ENCODE results near the gene MCC.
A peak's percentile ranks its signal among the peaks of the same experiment; 100 is the strongest.

Gene MCC

DNA sequence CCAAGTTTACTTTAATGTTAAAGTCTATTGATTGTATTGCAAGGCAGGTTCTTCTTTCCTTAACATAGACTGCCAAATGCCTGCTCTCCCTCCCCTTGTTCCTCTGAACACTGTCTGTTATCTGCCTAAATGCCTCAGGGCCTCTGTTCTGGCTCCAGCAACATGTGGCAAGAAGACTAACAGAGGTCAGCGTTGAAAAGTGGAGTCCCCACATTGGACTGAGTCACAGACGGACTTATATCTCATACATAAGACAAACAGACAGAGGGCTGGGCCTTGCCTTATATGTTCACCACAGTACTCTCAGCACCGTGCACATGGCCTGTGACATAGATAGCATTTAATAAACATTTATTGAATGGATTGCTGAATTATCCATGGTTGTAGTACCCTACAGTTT, 144.9 kb downstream of the MCC start:
- no peak overlapping the region for H3K14ac ChIP-seq (ENCODE audit: low read length in 2 of 2)
- no peak overlapping the region for H2BK15ac ChIP-seq (ENCODE audit: low read depth, poor library complexity, severe bottlenecking)
- H2AK5ac ChIP-seq (ENCODE audit: low read length, severe bottlenecking) = no peak overlapping the region
- peak; percentile 81 for DNase-seq
- no peak overlapping the region for H3K23ac ChIP-seq (ENCODE audit: low read length in 2 of 2)
- no peak overlapping the region for H2AFZ ChIP-seq (ENCODE audit: low read depth, low read length)
- no peaks in the 10 kb centered on the region for H3K36me3 ChIP-seq (ENCODE audit: control insufficient read depth in 1 of 2, insufficient read depth in 2 of 2, low read depth in 1 of 2, low read length in 2 of 2)
- no peak overlapping the region for H4K8ac ChIP-seq (ENCODE audit: low read length)
- H2BK5ac ChIP-seq (ENCODE audit: low read depth, low read length, poor library complexity, severe bottlenecking) = no peak overlapping the region
- no peak overlapping the region for H3K4me3 ChIP-seq (ENCODE audit: insufficient read depth in 1 of 2, low read depth in 1 of 2, low read length in 2 of 2)
- WGBS = 58% methylated on average over 2 of the region's 3 CpGs
- H2BK120ac ChIP-seq (ENCODE audit: low read depth, low read length) = no peak overlapping the region
- H3K9ac ChIP-seq (ENCODE audit: low read length) = no peak overlapping the region
- no peak overlapping the region for H2BK12ac ChIP-seq (ENCODE audit: low read length in 2 of 2)
- no peak overlapping the region for H3K18ac ChIP-seq (ENCODE audit: low read depth in 1 of 2, low read length in 2 of 2)
- no peak overlapping the region for H3K4me2 ChIP-seq (ENCODE audit: low read length, poor library complexity, severe bottlenecking)
- H3K27me3 ChIP-seq (ENCODE audit: control insufficient read depth in 1 of 2, insufficient read depth in 1 of 2, low read length in 2 of 2) = no peaks in the 10 kb centered on the region
- H3K9me3 ChIP-seq (ENCODE audit: control insufficient read depth, low read length) = peaks cover 5% of the 10 kb centered on the region
- H4K91ac ChIP-seq (ENCODE audit: low read length) = no peak overlapping the region
- H3K4ac ChIP-seq (ENCODE audit: low read depth in 1 of 2, low read length in 2 of 2) = no peak overlapping the region
- no peak overlapping the region for H3K27ac ChIP-seq (ENCODE audit: low read length, poor library complexity, severe bottlenecking)
- H3K79me1 ChIP-seq (replicated peaks; ENCODE audit: low read length, poor library complexity, severe bottlenecking) = no peaks in the 10 kb centered on the region
- no peaks in the 10 kb centered on the region for H3K4me1 ChIP-seq (ENCODE audit: control insufficient read depth, insufficient read depth, low read depth, low read length)

DNA sequence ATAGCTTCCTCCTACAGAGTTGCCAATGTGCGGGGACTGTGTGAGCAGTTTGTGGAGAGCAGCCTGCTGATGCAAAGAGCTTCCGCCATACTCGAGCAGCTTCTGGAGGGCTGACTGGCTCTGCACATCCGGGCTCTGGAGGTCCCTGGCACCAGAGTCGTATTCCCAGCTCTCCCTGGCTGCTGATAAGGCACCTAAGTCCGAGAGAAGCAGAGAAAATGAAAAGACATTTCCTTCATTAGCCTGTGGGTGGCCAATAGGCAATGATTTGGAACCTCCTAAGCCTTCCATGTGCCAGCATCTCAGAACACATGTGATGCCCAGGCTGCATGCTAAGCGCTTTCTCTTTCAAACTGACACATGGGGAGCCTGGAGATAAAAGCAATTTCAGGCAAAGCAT, 147.7 kb downstream of the MCC start:
- H3K27me3 ChIP-seq (ENCODE audit: control insufficient read depth in 1 of 2, insufficient read depth in 1 of 2, low read length in 2 of 2) = no peaks in the 10 kb centered on the region
- H4K8ac ChIP-seq (ENCODE audit: low read length) = no peak overlapping the region
- no peak overlapping the region for H2BK12ac ChIP-seq (ENCODE audit: low read length in 2 of 2)
- no peak overlapping the region for H3K14ac ChIP-seq (ENCODE audit: low read length in 2 of 2)
- H3K18ac ChIP-seq (ENCODE audit: low read depth in 1 of 2, low read length in 2 of 2) = no peak overlapping the region
- H2BK5ac ChIP-seq (ENCODE audit: low read depth, low read length, poor library complexity, severe bottlenecking) = no peak overlapping the region
- no peak overlapping the region for H3K27ac ChIP-seq (ENCODE audit: low read length, poor library complexity, severe bottlenecking)
- no peak overlapping the region for H2AFZ ChIP-seq (ENCODE audit: low read depth, low read length)
- H3K4me2 ChIP-seq (ENCODE audit: low read length, poor library complexity, severe bottlenecking) = no peak overlapping the region
- H3K23ac ChIP-seq (ENCODE audit: low read length in 2 of 2) = no peak overlapping the region
- DNase-seq = no peak
- no peak overlapping the region for H2BK15ac ChIP-seq (ENCODE audit: low read depth, poor library complexity, severe bottlenecking)
- no peak overlapping the region for H3K4me3 ChIP-seq (ENCODE audit: insufficient read depth in 1 of 2, low read depth in 1 of 2, low read length in 2 of 2)
- H3K4ac ChIP-seq (ENCODE audit: low read depth in 1 of 2, low read length in 2 of 2) = no peak overlapping the region
- no peaks in the 10 kb centered on the region for H3K36me3 ChIP-seq (ENCODE audit: control insufficient read depth in 1 of 2, insufficient read depth in 2 of 2, low read depth in 1 of 2, low read length in 2 of 2)
- 74% methylated on average over 7 of the region's 7 CpGs for WGBS
- H3K9ac ChIP-seq (ENCODE audit: low read length) = no peak overlapping the region
- H3K9me3 ChIP-seq (ENCODE audit: control insufficient read depth, low read length) = no peaks in the 10 kb centered on the region
- H3K79me1 ChIP-seq (replicated peaks; ENCODE audit: low read length, poor library complexity, severe bottlenecking) = no peaks in the 10 kb centered on the region
- no peak overlapping the region for H2BK120ac ChIP-seq (ENCODE audit: low read depth, low read length)
- no peak overlapping the region for H2AK5ac ChIP-seq (ENCODE audit: low read length, severe bottlenecking)
- H3K4me1 ChIP-seq (ENCODE audit: control insufficient read depth, insufficient read depth, low read depth, low read length) = no peaks in the 10 kb centered on the region
- H4K91ac ChIP-seq (ENCODE audit: low read length) = no peak overlapping the region

DNA sequence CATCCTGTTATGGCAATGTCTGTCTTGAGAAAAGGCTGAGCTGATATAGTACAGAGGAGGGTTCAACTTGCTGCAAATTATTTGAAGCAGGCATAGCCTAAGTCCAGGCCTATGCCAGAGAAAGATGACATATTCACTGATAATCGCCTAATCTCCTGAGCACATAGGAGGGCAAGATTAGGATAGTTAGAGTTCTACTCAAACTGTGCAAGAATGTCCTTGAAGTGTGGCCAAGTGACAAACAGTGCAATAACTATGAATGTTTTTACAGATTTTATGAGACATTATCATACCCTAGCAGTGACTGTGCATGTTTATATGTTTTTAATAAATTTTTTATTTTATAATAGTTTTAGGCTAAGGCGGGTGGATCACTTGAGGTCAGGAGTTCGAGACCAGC, 149.6 kb downstream of the MCC start:
- Histone ChIP-seq H2AK5ac (ENCODE audit: low read length, severe bottlenecking) (no peak overlapping the region), H3K27ac (ENCODE audit: low read length, poor library complexity, severe bottlenecking) (no peak overlapping the region), H2BK120ac (ENCODE audit: low read depth, low read length) (no peak overlapping the region), H2AFZ (ENCODE audit: low read depth, low read length) (no peak overlapping the region), H3K4me1 (ENCODE audit: control insufficient read depth, insufficient read depth, low read depth, low read length) (no peaks in the 10 kb centered on the region), H4K8ac (ENCODE audit: low read length) (no peak overlapping the region), H3K4me3 (ENCODE audit: insufficient read depth in 1 of 2, low read depth in 1 of 2, low read length in 2 of 2) (no peak overlapping the region), H3K18ac (ENCODE audit: low read depth in 1 of 2, low read length in 2 of 2) (no peak overlapping the region), H3K14ac (ENCODE audit: low read length in 2 of 2) (no peak overlapping the region), H4K91ac (ENCODE audit: low read length) (no peak overlapping the region), H3K27me3 (ENCODE audit: control insufficient read depth in 1 of 2, insufficient read depth in 1 of 2, low read length in 2 of 2) (no peaks in the 10 kb centered on the region), H3K23ac (ENCODE audit: low read length in 2 of 2) (no peak overlapping the region), H3K36me3 (ENCODE audit: control insufficient read depth in 1 of 2, insufficient read depth in 2 of 2, low read depth in 1 of 2, low read length in 2 of 2) (no peaks in the 10 kb centered on the region), H2BK12ac (ENCODE audit: low read length in 2 of 2) (no peak overlapping the region), H3K4me2 (ENCODE audit: low read length, poor library complexity, severe bottlenecking) (no peak overlapping the region), H2BK15ac (ENCODE audit: low read depth, poor library complexity, severe bottlenecking) (no peak overlapping the region), H2BK5ac (ENCODE audit: low read depth, low read length, poor library complexity, severe bottlenecking) (no peak overlapping the region), H3K9ac (ENCODE audit: low read length) (peak overlapping the region; percentile 48), H3K4ac (ENCODE audit: low read depth in 1 of 2, low read length in 2 of 2) (no peak overlapping the region), H3K79me1 (replicated peaks; ENCODE audit: low read length, poor library complexity, severe bottlenecking) (no peaks in the 10 kb centered on the region), H3K9me3 (ENCODE audit: control insufficient read depth, low read length) (no peaks in the 10 kb centered on the region)
- WGBS = 100% methylated on average over 1 of the region's 3 CpGs
- no peak for DNase-seq

DNA sequence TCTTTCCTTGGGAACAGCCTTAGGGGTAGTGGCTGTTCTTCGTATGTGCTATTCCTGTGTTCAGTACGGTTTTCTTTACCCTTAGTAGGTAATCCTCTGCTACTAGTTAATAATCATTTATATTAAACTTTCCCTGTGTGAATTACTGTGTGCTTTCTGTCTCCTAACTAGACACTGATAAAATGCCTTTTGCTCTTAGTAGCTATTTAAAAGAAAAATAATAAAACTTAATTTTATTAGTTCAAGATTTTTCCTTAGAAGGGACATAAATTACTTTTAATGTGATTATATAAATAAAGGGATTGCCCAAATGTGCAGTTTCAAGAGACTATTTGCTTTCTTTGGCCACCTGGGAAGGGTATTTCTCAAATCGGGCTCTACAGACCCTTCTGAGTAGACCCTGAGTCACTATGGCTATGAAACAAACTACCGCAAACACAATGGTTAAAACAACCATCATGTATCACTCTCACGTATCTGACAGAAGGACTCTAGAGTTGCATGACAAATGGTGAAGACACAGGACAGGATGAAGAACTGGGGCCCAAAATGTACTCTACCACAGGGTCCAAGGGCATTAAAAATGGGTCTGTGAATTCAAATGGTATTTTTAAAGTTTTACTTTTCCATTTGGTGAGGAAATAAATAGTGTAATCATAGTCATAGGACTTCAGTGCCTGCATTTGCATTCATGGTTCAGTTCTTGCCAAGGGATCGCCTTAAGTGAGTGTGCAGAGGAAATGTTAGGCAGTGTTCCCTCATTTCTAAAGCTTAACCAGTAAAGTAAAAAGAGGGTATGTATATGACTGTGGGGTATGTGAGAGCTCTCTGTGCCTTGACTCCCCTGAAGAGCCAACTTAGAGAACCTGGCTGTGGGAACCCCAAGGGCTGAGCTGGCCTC, 150.5 kb downstream of the MCC start:
- Histone ChIP-seq H3K27me3 (ENCODE audit: control insufficient read depth in 1 of 2, insufficient read depth in 1 of 2, low read length in 2 of 2) (no peaks in the 10 kb centered on the region), H3K9me3 (ENCODE audit: control insufficient read depth, low read length) (no peaks in the 10 kb centered on the region), H3K4me1 (ENCODE audit: control insufficient read depth, insufficient read depth, low read depth, low read length) (no peaks in the 10 kb centered on the region), H3K27ac (ENCODE audit: low read length, poor library complexity, severe bottlenecking) (no peak overlapping the region), H2BK5ac (ENCODE audit: low read depth, low read length, poor library complexity, severe bottlenecking) (no peak overlapping the region), H2AFZ (ENCODE audit: low read depth, low read length) (no peak overlapping the region), H4K91ac (ENCODE audit: low read length) (no peak overlapping the region), H2BK120ac (ENCODE audit: low read depth, low read length) (no peak overlapping the region), H3K4ac (ENCODE audit: low read depth in 1 of 2, low read length in 2 of 2) (no peak overlapping the region), H3K36me3 (ENCODE audit: control insufficient read depth in 1 of 2, insufficient read depth in 2 of 2, low read depth in 1 of 2, low read length in 2 of 2) (no peaks in the 10 kb centered on the region), H2BK15ac (ENCODE audit: low read depth, poor library complexity, severe bottlenecking) (no peak overlapping the region), H2BK12ac (ENCODE audit: low read length in 2 of 2) (no peak overlapping the region), H3K79me1 (replicated peaks; ENCODE audit: low read length, poor library complexity, severe bottlenecking) (no peaks in the 10 kb centered on the region), H3K4me2 (ENCODE audit: low read length, poor library complexity, severe bottlenecking) (no peak overlapping the region), H3K4me3 (ENCODE audit: insufficient read depth in 1 of 2, low read depth in 1 of 2, low read length in 2 of 2) (no peak overlapping the region), H3K14ac (ENCODE audit: low read length in 2 of 2) (no peak overlapping the region), H3K23ac (ENCODE audit: low read length in 2 of 2) (no peak overlapping the region), H4K8ac (ENCODE audit: low read length) (no peak overlapping the region), H3K9ac (ENCODE audit: low read length) (peak overlapping the region; percentile 48), H2AK5ac (ENCODE audit: low read length, severe bottlenecking) (no peak overlapping the region), H3K18ac (ENCODE audit: low read depth in 1 of 2, low read length in 2 of 2) (no peak overlapping the region)
- WGBS = 97% methylated on average over 3 of the region's 6 CpGs
- no peak for DNase-seq
